SHP77 (cell line): Measurements from ENCODE around the gene MPRIP.
"Not testable (repeated sequence)": the region's sequence is repeated elsewhere in the genome, so short reads cannot be mapped to it uniquely, and the experiment has no call there.

Source experiments
- DNase-seq, 2 experiments: peaks; one replicate each; lab custom pipeline; 2025; lab: John Stamatoyannopoulos, UW

Gene MPRIP

DNA sequence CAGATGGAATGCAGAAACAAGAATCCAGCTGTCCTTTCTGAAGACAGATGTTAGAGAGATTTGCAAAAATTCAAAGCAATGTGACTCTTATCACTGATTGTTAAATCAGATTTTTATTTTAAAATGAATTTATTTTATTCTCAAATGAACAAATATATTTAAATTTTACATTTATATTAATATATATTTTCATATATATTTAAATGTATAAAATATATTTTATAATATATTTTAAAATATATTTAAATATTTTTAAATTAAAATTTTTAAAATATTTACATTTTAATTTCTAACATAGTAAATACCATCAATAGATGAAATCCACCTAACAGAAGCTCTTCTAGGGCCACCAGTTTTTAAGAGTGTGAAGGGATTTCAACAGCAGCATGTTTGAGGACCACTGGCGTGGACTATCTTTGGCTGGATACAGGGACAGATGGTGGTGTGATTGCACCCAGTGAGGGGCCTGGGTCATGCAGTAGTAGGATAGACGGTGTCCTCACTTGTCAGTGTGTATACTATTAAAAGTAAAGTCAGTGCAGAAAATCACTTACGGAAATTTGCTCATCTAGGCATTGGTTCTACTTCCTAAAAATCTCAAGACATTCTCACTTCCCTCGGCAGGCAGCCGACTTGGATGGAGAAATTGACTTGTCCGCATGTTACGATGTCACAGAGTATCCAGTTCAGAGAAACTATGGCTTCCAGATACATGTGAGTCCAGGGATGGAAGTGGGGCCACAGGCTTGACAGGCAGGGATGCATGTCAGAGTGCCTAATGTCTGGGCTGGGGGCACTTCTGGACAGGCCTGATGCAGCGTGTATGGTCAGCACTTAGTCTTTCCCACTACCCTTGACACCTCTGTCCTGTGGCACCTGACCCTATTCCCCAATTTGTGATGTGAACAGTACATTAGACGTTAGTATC is 107.5 kb downstream of the MPRIP start:
- no peak for DNase-seq

DNA sequence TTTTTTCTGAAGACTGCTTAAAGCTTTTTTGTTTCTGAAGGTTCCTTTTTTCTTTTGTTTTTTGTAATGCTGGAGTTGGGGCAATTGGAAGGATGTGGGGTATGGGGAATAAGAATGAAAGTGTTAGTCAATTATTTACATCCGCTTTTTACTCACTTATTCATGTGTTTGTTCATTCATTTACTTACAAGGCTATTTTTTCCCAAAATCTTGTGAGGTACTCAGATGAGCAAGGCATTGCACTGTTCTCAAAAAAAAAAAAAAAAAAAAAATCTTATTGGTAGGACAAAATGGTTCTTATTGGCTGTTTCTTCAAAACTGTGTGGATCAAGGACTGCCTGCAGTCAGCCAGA is 108.2 kb downstream of the MPRIP start:
- DNase-seq = no peak

DNA sequence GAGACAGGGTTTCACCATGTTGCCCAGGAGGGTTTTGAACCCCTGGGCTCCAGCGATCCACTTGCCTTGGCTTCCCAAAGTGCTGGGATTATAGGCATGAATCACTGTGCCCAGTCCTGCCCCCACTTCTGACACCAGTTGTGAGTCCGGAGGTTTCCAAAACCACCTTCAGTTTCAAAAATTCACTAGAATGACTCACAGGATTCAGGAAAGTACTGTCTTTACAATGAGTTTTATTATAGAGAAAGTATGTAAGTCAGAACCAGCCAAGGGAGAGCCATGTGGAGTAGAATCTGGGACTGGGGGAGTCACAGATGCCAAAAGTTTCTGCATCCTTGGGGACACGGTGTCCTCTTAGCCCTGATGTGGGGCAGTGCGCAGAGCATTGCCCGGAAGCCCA is 108.8 kb downstream of the MPRIP start:
- no peak for DNase-seq

DNA sequence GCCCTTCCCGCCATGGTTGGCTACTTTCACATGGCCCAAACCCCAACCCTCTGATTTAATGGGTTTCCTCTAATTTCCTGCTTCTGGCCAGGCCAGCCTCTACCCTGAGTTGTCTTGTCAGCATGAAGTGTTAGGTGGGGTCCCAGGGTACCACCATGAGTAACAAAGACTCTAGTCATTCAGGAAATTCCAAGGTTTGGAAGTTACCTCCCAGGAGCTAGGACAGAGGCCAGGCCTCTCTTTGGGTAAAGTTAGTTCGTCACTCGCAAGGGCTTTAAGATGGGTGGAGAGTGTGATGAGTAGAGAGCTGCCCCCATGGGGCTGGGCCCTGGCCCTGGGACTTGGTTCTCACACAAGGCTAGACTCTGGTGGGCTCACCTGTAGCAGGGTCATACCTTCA is 109.3 kb downstream of the MPRIP start:
- no peak for DNase-seq

DNA sequence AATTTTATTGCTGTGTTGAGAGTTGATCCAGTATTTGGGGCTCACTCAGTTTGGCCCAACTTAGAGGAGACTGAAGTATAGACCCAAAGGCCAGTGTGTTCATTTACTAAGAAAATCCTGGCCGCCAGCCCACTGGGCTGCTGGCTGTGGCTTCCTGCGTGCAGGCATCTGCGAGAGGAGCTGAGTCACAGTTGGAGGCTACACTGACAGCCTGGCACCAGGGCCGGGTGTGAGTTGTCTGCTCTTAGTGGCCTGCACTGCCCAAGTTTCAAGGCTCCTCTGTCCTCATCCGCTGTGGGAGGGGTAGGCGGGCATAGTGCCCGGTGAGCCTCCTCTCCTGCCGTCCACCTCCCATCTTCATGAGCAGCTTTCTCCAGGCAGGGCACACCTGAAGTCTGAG is 109.7 kb downstream of the MPRIP start:
- no peak for DNase-seq

DNA sequence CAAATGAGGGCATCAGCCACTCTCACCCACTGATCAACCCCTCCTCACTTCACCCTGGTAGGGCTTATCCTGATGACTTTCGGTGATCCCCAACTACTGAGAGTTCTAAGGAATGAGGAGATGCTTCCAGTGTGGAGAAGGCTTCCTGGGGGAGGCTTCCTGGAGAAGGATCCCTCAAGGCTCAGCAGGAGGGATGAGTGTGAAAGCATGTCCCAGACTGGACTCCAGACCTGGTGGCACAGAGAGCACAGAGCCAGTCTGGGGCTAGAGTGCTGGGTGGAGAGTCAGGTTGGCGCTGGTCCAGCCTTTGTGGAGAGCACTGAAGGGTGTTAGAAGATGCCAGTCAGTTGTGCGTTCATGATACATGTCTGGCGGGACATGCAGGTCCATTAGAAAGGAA is 110.1 kb downstream of the MPRIP start:
- DNase-seq = no peak

DNA sequence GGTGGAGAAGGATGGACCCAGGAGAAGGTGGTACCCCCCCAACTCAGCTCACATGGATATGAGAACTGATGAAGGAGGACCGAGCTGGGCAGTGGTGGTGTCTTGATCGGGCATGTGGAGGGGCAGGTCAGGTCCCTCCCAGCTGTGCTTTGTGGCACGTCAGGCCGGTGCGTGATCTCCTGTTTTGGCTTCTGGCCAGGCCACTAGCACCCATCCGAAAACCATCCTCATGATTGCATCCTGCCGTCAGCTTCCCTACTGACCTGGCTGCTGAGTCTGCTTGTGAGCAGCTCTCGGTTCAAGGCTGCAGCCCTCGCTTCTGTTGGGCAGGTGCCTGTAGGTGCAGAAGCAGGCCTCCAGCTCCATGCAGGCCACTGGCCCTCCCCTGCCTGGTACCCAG is 110.8 kb downstream of the MPRIP start:
- DNase-seq = no peak

DNA sequence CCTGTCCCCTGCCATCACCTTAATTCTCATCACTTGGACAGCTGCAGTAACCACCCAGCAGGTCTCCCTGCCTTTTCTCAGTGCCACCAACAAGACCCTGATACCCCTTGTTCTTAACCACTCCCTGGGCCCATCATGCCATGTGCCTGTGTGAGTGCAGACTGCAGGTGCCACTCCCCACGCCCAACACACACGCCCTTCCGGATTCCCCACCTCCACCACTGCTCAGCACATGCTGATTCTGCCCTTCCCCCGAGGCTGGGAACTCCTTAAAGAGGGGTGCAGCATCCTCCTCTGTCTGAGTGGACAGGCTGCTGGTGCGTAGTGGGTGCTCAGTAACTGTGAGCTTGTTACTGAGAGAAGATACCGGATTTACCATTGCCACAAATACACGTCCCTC is 111.5 kb downstream of the MPRIP start:
- DNase-seq = no peak

DNA sequence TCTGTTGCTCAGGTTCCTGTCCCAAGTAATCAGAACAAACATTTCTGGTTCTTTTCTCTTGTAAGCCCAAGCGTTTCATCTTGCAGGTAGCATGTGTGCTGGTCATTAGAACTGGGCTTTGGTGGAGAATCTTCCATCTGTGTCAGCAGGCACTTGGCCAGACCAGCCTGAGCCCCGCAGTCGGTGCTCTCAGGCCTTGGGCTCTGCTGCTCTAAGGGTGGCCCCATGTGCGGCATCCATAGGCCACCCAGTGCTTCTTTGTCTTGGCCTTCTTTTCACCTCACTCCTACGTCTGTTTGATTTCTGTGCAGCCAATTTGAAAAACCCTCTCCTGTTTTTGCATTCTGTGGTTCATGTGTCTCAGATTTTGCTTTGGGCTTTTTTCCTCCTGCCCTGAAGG is 112.3 kb downstream of the MPRIP start:
- no peak for DNase-seq

DNA sequence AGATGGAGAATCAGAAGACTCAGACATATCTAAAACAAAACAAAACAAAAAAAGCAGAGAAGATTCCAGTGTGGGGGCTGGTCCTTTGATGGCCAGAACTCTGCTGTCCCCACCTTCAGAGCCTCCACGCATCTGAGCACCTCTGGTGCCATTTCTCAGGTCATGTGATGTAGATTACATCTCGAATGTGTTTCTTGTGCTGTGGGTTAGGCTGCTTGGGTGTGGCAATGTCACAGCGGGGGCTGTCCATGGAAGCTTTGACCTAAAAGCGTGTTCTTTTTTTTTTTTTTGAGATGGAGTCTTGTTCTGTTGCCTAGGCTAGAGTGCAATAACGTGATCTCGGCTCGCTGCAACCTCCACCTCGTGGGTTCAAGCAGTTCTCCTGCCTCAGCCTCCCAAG is 112.7 kb downstream of the MPRIP start:
- DNase-seq = no peak

DNA sequence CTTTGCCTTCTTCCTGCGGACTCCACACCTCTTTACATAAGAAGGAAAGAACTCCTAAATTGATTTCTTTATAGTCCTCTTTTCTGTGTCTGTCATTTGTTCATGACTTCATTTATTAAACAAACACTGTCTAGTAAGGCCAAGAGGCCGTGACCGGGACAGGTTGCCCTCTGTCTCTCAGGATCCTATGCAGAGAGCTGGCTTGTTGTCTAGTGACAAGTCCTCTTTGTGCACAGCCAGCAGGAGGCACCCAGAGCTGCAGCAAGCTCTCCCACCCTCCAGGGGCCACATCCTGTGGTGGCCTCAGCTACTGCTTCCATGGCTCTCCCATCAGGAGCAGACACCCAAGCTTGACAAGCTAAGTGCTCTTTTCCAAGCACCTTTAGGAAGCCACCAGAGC is 113.3 kb downstream of the MPRIP start:
- peak in 1 of 2 experiments; percentile 21 for DNase-seq

DNA sequence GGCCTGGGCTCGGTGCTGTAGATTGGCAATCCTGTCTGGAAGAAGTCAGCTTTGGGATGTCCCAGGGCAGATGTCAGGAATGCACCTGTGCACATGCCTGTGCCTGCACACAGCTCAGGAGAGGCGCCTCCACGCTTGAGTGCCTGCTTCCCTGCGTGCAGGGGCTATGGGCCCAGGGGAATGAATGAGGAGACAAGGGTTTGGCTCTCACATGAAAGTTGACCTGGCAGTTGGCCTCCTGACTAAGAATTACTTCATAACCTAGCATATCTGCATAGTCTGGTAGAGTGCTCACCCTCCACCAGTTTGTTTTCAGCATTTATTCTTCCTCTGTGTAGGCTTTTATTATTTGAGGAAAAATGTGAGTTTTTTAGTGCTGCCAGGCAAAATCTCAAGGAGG is 113.8 kb downstream of the MPRIP start:
- DNase-seq = no peak

DNA sequence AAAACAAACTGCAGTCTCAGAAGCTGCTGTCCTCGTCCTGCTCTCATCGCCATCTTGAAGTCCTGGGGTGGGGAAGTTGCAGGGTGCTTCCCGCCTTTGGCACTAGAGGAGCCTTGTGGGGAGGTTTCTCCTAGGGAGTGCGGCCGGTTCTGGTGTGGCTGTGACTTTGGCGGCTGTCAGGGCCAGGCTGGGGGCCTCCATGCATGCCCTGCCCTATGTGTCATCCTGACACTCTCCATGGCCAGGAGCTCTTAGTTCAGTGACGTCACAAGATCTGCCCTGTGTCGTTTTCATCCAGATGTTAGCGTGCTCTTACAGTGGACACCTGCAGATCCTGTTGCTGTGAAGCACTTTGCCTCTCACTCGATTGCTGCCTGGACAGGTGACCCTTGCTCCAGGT is 114.3 kb downstream of the MPRIP start:
- no peak for DNase-seq

DNA sequence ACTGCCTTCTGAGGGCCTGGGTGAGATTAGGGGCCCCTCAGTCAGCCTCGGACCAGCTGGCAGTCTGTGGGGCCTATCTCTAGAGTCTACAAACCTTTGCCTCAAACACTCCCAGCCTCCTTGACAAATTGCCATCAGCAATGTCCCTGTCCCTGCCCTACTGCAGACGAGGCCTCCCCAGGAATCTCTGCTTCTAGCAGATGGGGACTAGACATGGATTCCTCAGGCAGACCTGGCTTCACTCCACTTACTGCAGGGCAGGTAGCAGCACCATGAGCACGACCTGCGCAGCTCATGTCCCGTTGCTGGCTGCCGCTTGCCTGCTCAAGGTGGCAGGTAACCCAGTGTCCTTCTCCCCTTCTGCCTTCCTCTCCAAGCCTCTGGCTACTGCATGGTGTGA is 114.8 kb downstream of the MPRIP start:
- DNase-seq = no peak

DNA sequence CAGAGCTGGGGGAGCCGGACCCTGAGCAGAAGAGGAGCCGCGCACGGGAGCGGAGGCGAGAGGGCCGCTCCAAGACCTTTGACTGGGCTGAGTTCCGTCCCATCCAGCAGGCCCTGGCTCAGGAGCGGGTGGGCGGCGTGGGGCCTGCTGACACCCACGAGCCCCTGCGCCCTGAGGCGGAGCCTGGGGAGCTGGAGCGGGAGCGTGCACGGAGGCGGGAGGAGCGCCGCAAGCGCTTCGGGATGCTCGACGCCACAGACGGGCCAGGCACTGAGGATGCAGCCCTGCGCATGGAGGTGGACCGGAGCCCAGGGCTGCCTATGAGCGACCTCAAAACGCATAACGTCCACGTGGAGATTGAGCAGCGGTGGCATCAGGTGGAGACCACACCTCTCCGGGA is 116.2 kb downstream of the MPRIP start:
- DNase-seq = not testable (repeated sequence)

DNA sequence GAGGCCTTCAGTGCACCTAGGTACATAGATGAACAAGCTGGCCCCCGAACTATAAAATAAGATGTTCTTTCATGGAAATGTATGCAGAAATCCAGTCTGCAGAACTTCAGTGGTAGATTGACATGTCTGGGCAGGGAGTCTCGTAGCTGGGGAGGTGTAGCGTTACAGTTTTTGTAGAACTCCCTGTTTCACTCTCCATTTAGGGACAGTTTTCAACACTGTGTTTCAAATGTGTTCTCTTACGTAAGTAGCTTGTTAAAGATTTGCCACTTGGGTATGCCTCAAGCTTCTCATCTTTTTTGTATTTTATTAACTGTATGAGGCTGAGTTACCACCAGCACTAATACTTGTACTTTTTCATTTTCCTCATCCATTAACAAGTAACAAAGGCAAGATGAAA is 117.3 kb downstream of the MPRIP start:
- DNase-seq = no peak

DNA sequence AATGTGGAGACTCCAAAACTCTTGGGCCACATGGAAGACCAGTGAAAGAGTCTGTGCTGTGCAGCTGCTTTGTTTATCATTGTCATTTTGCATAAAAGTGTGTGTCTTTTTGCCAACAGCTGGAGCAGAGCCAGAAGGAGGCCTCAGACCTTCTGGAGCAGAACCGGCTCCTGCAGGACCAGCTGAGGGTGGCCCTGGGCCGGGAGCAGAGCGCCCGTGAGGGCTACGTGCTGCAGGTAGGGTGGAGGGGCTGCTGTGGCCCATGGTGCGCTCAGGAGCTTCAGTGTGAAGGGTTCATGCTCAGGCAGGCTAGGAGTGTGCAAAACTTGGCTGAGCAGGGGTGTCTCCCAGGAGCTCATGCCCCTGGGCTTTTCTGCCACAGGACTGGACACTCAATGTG is 118.9 kb downstream of the MPRIP start:
- no peak for DNase-seq

DNA sequence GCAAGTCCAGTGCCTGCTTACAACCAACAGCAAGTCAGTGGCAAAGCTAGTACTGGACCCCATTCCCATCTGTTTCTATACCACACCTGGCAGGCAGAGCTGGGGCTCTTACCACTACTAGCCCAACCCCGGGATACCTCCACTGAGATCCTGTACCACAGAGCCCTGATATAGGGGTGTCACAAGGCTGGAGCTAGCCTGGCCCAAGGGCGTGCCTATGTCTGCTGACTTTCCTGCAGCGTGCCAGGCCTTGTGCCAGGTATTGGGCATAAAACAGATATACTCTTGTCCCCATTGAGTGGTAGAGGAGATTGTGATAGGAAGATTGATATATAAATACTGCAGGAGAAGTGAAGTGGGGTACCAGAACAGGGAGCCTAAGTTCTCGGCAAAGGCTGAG is 119.5 kb downstream of the MPRIP start:
- DNase-seq = no peak

DNA sequence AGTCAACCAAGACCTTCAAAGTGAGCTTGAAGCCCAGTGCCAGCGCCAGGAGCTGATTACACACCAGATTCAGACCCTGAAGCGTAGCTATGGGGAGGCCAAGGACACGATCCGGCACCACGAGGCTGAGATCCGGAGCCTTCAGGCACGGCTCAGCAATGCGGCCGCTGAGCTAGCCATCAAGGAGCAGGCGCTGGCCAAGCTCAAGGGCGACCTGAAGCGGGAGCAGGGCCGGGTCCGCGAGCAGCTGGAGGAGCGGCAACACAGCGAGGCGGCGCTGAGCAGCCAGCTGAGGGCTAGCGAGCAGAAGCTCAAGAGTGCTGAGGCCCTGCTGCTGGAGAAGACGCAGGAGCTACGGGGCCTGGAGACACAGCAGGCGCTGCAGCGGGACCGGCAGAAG is 121.9 kb downstream of the MPRIP start:
- no peak for DNase-seq

DNA sequence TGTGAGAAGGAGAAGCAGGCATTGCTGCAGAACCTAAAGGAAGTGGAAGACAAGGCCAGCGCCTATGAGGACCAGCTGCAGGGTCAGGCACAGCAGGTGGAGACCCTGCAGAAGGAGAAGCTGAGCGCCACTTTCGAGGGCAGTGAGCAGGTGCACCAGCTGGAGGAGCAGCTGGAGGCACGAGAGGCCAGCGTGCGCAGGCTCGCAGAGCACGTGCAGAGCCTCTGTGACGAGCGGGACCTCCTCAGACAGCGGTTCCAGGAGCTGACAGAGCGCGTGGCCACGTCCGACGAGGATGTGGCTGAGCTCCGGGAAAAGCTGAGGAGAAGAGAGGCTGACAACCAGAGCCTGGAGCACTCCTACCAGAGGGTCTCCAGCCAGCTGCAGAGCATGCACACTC is 122.4 kb downstream of the MPRIP start:
- peak; percentile 58 to 65 for DNase-seq

DNA sequence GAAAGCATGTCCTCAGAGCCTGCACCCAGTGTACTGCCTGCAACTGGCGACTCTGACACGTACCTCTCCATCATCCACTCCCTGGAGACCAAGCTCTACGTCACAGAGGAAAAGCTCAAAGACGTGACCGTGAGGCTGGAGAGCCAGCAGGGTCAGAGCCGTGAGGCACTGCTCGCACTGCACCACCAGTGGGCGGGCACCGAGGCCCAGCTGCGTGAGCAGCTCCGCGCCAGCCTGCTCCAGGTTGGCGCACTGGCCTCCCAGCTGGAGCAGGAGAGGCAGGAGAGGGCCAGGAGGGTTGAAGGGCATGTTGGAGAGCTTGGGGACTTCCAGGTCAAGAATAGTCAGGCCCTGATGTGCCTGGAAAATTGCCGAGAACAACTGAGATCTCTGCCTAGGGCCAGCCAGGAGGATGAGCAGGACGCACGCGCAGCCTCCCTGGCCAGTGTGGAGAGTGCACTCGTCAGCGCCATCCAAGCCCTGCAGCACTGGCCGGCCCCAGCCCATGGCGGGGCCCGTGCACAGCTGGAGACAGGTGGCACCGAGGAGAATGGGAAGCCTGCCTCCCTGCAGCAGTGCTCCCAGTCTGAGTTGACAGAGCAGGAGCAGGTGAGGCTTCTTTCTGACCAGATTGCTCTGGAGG is 123.5 kb downstream of the MPRIP start:
- DNase-seq = no peak

DNA sequence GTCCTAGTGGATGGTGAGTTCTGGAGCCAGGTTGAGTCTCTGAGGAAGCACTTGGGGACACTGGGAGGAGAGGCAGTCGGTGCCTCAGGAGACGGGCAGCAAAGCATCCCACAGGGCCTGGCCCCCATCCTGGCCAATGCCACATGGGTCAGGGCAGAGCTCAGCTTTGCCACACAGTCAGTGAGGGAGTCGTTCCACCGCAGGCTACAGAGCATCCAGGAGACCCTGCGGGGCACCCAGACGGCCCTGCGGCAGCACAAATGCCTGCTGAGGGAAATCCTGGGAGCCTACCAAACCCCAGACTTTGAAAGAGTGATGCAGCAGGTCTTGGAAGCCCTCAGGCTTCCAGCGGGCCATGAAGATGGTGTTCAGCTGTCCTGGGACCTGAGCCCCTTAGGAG is 124.2 kb downstream of the MPRIP start:
- DNase-seq = no peak

DNA sequence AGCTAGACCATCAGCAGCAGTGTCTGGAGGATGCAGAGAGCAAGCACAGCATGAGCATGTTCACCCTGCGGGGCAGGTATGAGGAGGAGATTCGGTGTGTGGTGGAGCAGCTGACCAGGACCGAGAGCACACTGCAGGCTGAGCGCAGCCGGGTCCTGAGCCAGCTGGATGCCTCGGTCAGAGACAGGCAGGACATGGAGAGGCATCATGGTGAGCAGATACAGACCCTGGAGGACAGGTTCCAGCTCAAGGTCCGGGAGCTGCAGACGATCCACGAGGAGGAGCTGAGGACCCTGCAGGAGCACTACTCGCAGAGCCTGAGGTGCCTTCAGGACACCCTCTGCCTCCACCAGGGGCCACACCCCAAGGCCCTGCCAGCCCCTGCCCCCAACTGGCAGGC is 125.1 kb downstream of the MPRIP start:
- DNase-seq = no peak

DNA sequence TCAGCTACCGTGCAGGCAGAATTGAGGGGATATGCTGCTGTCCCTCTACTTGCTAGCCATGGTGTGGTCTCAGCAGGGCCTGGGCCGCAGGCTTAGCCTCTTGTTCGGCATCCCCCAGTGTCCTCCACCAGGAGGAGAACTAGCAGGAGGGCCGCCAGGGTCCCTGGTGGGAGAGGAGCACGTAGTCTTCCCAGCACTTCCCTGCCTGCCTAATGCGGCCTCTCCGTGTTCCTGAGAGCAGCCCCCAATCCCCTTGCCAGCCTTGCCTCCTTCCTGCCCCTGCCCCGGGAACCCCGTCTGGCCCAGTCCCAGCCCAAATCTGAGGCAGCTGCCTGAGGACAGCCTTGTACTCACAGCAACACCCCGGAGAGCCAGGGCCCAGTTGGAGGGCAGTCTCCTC is 125.7 kb downstream of the MPRIP start:
- no peak for DNase-seq
